ENCODE measurements around the gene NF2.

GRCh38 chr22:29623553-29624169 lies 20.2 kb downstream of the NF2 start:
- TF ChIP-seq POLR2A (IDR thresholded peaks at IDR 0.05; ENCODE audit: low read depth, low read length): no peak
- no peak for TF ChIP-seq POLR2AphosphoS5 (IDR thresholded peaks at IDR 0.05; ENCODE audit: low read depth, low read length)
- no peak for TF ChIP-seq TAF1 (IDR thresholded peaks at IDR 0.05; ENCODE audit: low read depth, low read length)
- no peak for TF ChIP-seq PAX5 (IDR thresholded peaks at IDR 0.05; ENCODE audit: insufficient read depth, low read length, severe bottlenecking)
- TF ChIP-seq SPI1 (IDR thresholded peaks at IDR 0.05; ENCODE audit: low read depth, low read length): no peak
- no peak for TF ChIP-seq POU2F2 (IDR thresholded peaks at IDR 0.05; ENCODE audit: low read depth, low read length)
